Stimulated activated CD4-positive, alpha-beta T cell treated with anti-CD3 and anti-CD28 coated beads, Interleukin-15, amount 100 ng/mL, for 48 hours (primary cell): Measurements from ENCODE around the gene HS6ST2.
A peak's percentile ranks its signal among the peaks of the same experiment; 100 is the strongest.

Experiments used
- DNase-seq, 2 donors: peaks; one replicate each; pipeline ENCODE4 v3.0.0-alpha.2; 2020; ENCODE audit warnings: low read depth in 2 of 2

The HS6ST2 gene

GRCh38 chrX:132791714-132792113 lies 166.7 kb downstream of the HS6ST2 start:
- no peak for DNase-seq

GRCh38 chrX:132790329-132790728 lies 168.1 kb downstream of the HS6ST2 start:
- no peak for DNase-seq

GRCh38 chrX:132786217-132786616 lies 172.2 kb downstream of the HS6ST2 start:
- no peak for DNase-seq

GRCh38 chrX:132778917-132779316 lies 179.5 kb downstream of the HS6ST2 start:
- DNase-seq: no peak

- DNase-seq: no peak
Measured at GRCh38 chrX:132776486-132777210, 181.8 kb downstream of the HS6ST2 start.

- DNase-seq: peak; percentile 2 to 8
Measured at GRCh38 chrX:132775263-132775823, 183.1 kb downstream of the HS6ST2 start.

- no peak for DNase-seq
Measured at GRCh38 chrX:132774010-132774714, 184.3 kb downstream of the HS6ST2 start.

- DNase-seq: no peak
Measured at GRCh38 chrX:132769609-132770008, 188.8 kb downstream of the HS6ST2 start.

- DNase-seq: no peak
Measured at GRCh38 chrX:132766452-132766851, 192.0 kb downstream of the HS6ST2 start.

GRCh38 chrX:132763528-132763927 lies 194.9 kb downstream of the HS6ST2 start:
- DNase-seq: no peak

- no peak for DNase-seq
Measured at GRCh38 chrX:132758759-132759158, 199.7 kb downstream of the HS6ST2 start.

GRCh38 chrX:132757066-132757623 lies 201.3 kb downstream of the HS6ST2 start:
- no peak for DNase-seq

GRCh38 chrX:132756439-132756838 lies 202.0 kb downstream of the HS6ST2 start:
- no peak for DNase-seq

GRCh38 chrX:132751063-132751690 lies 207.3 kb downstream of the HS6ST2 start:
- no peak for DNase-seq

- DNase-seq: no peak
Measured at GRCh38 chrX:132750331-132751062, 207.9 kb downstream of the HS6ST2 start.

- DNase-seq: no peak
Measured at GRCh38 chrX:132749406-132749805, 209.0 kb downstream of the HS6ST2 start.

GRCh38 chrX:132748909-132749308 lies 209.5 kb downstream of the HS6ST2 start:
- DNase-seq: no peak

GRCh38 chrX:132748268-132748667 lies 210.2 kb downstream of the HS6ST2 start:
- DNase-seq: no peak

- no peak for DNase-seq
Measured at GRCh38 chrX:132745593-132745992, 212.8 kb downstream of the HS6ST2 start.

GRCh38 chrX:132744470-132744869 lies 214.0 kb downstream of the HS6ST2 start:
- DNase-seq: no peak

- DNase-seq: no peak
Measured at GRCh38 chrX:132743086-132743485, 215.3 kb downstream of the HS6ST2 start.

GRCh38 chrX:132742246-132742645 lies 216.2 kb downstream of the HS6ST2 start:
- DNase-seq: no peak
